T47D (cell line): ENCODE data around the gene BCCIP.

ENCODE experiments used
- DNase-seq, 2 experiments: peaks; one replicate each; pipeline versions ENCODE4 v3.0.0 to v3.0.0-alpha.2; 2011 to 2012; ENCODE audit warnings: low read depth in 1 of 2, low spot score in 1 of 2
- JUND ChIP-seq: IDR thresholded peaks from 2 replicates; pipeline ENCODE4 v1.6.1; 2012; ENCODE audit warnings: low read depth
- in situ Hi-C: cut with HindIII; loops from 2 replicates; pipeline ENCODE4 v1.10.0; 2016; ENCODE audit warnings: low sequenced_read_pairs, low pct_unique_long_range_greater_than_20kb

BCCIP gene

GRCh38 chr10:125783957-125784356 lies 39.4 kb upstream of the BCCIP start:
- no peak for TF ChIP-seq JUND
- in situ Hi-C loops = no loop called here
- no peak for DNase-seq

- DNase-seq = no peak
- no peak for TF ChIP-seq JUND
- in situ Hi-C loops = no loop called here
Measured at GRCh38 chr10:125785791-125786190, 37.6 kb upstream of the BCCIP start.

GRCh38 chr10:125788156-125789034 lies 35.0 kb upstream of the BCCIP start:
- no peak for DNase-seq
- no peak for TF ChIP-seq JUND
- in situ Hi-C loops = no loop called here

- TF ChIP-seq JUND = no peak
- in situ Hi-C loops = no loop called here
Measured at GRCh38 chr10:125792342-125793300, 30.7 kb upstream of the BCCIP start.

GRCh38 chr10:125795128-125795527 lies 28.2 kb upstream of the BCCIP start:
- in situ Hi-C loops = no loop called here
- no peak for TF ChIP-seq JUND
- DNase-seq = no peak

More at GRCh38 chr10:125792342-125793300, 30.7 kb upstream of the BCCIP start:
- no peak for DNase-seq

GRCh38 chr10:125795637-125796190 lies 27.6 kb upstream of the BCCIP start:
- in situ Hi-C loops = no loop called here
- no peak for DNase-seq
- TF ChIP-seq JUND = no peak

GRCh38 chr10:125797424-125797823 lies 25.9 kb upstream of the BCCIP start:
- no peak for TF ChIP-seq JUND
- no peak for DNase-seq
- in situ Hi-C loops = no loop called here

- in situ Hi-C loops = no loop called here
- no peak for DNase-seq
- TF ChIP-seq JUND = no peak
Measured at GRCh38 chr10:125797994-125798662, 25.2 kb upstream of the BCCIP start.

GRCh38 chr10:125799451-125800182 lies 23.7 kb upstream of the BCCIP start:
- TF ChIP-seq JUND = no peak
- in situ Hi-C loops = no loop called here

GRCh38 chr10:125801574-125801973 lies 21.8 kb upstream of the BCCIP start:
- in situ Hi-C loops = no loop called here
- no peak for DNase-seq

More at GRCh38 chr10:125799451-125800182, 23.7 kb upstream of the BCCIP start:
- DNase-seq = no peak

GRCh38 chr10:125802131-125802530 lies 21.2 kb upstream of the BCCIP start:
- in situ Hi-C loops = no loop called here
- TF ChIP-seq JUND = no peak
- DNase-seq = no peak

More at GRCh38 chr10:125801574-125801973, 21.8 kb upstream of the BCCIP start:
- TF ChIP-seq JUND = no peak
